GM19372 (cell line): ENCODE results near the gene ZDHHC14.
"Not testable (repeated sequence)": the region's sequence is repeated elsewhere in the genome, so short reads cannot be mapped to it uniquely, and the experiment has no call there.

Experiments used
- ATAC-seq: cut with Tn5 transposase; IDR thresholded peaks from one replicate; pipeline ENCODE4 v1.9.1; 2021; ENCODE audit warnings: mild to moderate bottlenecking, low read depth, moderate library complexity; ENCODE audit not compliant: unreplicated experiment

The ZDHHC14 gene

DNA sequence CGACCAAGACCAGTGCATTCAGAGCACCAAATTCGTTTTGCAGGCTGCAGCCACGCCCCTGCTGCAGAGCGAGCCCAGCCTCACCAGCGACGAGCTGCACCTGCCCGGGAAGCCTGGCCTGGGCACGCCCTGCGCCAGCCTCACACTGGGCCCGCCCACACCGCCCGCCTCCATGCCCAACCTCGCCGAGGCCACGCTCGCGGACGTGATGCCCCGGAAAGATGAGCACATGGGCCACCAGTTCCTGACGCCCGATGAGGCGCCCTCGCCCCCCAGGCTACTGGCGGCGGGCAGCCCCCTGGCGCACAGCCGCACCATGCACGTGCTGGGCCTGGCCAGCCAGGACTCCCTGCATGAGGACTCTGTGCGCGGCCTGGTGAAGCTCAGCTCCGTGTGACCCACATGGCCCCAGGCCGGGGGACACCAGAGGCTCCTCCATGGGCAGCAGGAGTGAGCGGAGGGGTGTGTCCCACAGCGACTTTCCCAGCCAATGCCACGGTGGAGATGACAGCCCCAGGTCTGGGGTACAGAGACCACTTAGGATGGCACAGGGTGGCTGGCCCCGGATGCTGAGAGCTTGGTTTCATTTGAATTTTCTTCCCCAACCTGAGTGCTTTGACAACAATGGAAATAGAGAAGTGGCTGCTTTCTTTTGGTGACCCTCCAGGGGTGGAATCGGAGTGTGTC is 291.9 kb downstream of the ZDHHC14 start:
- no peak for ATAC-seq

DNA sequence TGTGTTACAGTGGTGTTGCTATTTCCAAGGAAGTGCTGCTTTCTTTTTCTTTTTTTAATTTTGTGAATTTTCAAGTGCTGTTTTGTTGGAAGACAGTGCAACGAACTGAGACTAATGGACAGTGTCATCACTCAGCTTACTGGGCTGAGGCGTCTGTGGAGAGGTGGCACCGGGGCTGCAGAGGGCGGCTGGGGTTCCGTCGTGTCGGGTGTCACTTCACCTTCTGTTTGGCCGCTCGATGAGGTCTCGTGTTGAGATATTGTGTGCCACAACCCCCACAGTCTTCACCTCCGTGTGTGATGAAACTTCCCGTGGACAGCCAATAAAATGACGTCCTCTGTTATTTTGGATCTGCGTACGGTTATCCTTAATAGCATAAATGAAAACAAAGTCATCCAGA is 292.6 kb downstream of the ZDHHC14 start:
- no peak for ATAC-seq

DNA sequence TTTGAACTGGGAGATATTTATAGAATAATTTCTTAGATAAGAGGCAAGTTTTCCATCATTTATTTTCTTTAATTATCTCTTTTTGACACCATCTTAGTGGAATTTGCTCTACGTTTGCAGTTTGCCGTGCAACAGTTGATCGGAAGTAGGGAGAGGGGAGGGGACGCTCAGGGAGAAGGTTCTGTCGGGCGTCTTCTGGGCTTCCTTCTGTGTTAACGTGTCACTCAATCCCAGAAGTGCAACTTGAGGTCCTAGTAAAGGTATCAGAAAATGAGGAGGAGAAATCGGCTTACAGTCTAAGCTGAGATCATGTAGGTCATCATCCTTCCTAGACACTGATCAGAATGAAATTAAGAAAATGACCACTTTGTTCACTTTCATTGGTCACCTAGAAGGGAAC is 293.1 kb downstream of the ZDHHC14 start:
- no peak for ATAC-seq

DNA sequence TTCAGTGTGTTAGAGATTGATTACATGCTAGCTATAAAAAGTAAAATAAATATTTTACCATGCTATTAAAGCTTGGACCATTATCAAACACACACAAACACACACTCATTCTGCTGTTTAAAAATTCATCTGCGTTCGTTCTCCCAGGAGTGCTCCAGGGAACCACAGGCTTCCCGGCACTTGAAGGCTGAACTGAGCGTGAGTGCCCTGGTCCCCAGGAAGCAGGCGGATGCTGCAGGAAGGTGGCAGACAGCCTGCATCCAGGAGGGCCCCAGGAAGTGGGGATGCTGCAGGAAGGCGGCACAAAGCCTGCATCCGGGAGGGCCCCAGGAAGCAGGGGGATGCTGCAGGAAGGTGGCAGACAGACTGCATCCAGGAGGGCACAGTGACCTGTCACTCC is 294.8 kb downstream of the ZDHHC14 start:
- no peak for ATAC-seq

DNA sequence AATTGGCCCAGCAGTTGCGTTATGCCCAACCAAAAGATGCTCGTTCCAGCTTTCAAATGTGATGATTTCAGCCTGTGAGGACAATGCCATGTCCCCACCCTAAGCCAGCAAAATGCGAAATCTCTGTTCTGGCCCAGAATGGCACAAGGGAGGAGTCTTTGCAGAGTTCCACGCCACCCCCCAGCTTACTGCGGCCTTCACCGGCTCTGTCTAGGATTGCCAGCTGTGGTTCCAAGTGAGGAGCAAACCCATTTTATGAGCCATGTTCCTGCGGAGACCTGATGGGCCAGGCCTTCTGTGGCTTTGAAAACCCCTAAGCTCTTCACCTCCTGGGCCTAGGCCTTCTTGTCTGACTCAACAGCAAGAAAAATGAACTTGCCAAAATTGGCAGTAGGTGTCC is 295.3 kb downstream of the ZDHHC14 start:
- no peak for ATAC-seq

DNA sequence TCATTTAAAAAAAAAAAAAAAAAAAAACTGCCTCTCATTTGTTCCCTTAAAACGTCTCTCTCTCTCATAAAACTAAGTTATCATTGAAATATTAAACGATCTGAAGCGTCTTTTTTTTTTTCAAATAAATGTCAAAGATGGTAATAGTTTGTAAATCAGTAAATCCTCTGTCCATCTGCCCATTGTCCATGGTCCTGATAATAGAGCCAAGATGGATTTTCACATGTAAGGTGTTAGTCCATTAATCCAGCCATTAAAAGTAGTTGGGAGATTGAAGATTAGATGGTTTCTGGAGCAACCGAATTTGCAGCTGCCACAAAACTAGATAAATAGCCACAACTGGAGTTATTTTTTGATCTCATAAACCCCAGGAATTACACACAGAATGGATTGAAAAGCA is 296.2 kb downstream of the ZDHHC14 start:
- ATAC-seq, result no peak

DNA sequence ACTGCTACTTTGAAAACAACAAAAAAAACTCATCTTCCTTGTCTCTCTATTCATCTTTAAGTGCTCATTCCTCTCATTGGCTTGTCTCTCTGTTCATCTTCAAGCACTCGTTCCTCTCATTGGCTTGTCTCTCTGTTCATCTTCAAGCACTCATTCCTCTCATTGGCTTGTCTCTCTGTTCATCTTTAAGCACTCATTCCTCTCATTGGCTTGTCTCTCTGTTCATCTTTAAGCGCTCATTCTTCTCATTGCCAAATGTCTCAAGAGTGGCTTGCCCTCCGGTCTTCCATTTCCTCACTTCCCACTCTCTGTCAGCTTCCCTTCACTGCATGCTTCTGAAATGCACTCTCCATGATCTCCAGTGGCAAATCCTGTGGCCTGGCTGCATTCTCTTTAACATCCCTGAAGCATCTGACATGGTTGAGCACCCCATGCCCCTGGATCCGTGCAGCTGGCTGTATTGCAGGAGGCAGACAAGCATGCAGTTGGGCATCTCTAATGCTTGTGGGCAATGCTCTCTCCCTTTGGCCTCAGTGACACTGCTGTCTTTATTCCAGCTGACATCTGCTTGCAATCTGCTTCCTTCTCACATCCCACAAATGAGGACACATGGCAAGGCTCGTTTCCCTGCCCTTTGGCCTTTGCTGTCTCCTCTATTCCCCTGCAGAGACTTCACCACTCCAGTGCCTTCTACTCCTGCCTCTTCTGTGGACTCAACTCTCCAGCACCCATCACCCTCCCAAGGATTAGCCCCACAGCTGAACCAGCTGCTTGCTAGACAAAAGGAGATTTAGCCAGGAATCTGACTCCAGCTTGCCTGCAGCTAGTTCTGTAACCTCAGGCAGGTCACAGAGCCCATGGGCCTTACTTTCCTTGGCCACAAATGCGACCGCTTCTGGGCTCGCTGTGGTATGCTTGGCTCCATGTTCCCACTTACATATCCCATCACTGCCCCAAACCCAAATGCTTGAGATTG is 298.9 kb downstream of the ZDHHC14 start:
- ATAC-seq, result no peak

DNA sequence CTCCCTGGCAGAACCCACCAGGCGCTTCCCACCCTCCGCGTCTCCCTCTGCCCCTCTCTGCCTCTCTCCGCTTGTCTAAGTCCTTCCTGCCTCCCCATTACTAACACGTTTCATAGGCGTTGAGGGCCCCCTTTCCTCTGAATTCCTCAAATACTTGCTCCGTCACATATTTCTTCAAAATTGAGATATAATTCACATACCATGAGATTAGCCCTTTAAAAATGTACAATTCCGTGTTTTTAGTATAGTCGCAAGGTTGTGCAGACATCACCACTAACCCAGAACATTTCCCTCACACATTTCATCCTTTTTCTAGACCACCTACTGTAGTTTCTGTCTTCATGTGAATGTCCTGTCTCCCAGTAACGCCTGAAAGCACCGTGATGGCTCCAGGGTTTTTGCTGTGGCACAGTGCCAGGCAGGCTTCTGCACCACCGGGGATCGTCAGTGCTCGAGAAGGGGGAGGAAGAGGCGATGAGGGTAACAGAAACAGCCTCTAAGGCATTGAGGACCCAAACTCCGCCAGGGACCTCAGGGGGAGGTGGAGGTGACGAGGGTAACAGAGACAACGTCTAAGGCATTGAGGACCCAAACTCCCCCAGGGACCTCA is 300.2 kb downstream of the ZDHHC14 start:
- no peak for ATAC-seq

DNA sequence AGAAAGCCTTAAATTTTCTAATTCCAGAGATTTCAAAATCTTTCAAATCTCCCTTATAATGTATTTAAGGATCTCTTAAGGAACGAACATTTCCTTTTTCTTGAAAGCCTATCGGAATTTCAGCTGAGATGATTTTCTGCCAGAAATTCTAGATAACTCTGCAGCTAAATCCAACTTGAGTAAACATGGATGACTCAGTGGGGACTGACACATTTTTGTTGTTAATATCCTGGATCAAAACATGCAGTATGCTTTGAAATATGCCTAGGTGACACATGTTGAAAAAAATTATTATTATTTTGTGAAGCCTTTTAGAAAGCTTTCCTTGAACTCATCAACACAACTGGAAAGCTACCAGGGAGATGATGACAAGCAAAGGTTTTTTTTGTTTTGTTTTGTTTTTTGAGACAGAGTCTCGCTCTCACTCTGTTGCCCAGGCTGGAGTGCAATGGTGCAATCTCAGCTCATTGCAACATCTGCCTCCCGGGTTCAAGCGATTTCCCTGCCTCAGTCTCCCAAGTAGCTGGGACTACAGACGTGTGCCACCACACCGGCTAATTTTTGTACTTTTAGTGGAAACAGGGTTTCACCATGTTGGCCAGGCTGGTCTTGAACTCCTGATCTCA is 302.0 kb downstream of the ZDHHC14 start:
- ATAC-seq, result no peak

DNA sequence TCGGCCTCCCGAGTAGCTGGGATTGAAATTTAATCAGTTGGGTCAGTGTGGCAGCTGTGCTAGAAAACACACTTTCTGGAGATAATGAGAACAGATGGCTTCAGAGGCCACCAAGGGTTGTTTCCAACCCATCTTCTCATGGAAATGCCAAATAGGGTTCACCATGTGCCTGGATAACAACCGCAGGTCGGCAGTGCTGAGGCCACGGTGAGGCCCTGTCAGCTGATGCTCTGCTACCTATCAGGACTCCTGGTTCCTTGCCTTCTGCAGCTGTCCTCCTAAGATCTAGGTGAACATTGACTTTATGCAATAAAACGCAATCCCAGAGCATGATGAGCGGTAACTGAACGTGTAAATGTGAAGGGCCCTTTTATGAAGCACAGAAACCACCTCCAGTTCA is 302.7 kb downstream of the ZDHHC14 start:
- no peak for ATAC-seq

DNA sequence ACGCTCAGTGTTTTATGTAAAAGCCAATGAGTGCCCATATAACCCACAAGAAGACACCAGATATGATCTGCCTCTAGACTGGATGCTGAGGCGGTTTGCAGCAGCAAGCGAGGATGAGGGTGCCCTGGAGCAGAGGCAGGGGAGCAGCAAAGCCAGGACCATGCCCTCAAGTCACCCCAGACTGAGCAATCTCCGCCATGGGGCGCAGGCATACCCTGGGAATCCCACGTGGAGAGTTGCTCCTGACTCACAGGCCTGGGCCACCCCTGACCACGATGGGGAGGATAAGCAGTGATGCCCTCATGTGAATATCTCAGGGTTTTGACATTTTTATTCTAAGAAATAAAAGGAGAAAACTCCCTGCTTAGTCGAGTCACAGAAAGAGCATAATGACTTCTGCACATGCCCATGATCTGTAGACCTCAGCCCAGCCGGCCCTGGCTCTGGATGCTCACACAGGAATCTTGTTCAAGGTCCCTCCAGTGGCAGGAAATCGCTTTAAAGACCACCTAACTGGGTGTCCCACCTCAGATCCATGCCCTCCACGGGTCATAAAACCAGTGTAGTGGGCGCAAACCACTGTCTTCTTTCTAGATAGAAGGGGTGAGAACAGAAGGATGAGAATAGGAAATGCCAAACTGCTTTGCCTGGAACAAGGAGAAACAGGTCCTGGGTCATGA is 303.8 kb downstream of the ZDHHC14 start:
- ATAC-seq, result no peak

DNA sequence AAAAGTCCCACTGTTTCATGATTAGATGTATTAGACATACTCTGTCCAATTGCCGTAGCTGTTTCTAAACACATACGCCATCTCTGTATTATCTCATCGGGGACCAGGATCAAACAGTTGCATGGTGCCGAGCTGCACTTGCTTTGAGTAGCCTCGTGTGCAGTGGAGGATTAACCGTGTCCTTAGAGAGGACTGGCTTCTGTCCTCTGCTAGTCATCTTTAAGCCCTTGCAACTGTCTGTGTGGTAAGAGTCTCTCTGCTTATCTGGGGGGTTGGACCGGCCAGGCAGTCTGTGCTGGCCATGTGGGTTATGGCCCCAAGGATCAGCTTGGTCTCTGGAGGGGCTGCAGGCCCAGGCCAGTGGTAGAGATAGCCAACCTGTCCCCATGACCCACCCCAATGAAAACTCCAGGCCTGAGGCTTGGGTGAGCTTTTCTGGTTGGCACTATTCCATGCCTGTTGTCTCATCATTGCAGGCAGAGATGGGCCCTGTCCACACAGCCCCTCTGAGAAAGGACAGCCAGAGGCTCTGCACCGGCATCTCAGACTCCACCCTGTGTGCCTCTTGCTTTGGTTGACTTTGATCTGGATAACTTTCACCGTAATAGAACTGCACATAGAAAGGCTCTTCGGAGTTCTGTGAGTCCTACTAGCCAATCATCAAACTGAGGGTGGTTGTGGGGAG is 304.7 kb downstream of the ZDHHC14 start:
- ATAC-seq, result no peak

DNA sequence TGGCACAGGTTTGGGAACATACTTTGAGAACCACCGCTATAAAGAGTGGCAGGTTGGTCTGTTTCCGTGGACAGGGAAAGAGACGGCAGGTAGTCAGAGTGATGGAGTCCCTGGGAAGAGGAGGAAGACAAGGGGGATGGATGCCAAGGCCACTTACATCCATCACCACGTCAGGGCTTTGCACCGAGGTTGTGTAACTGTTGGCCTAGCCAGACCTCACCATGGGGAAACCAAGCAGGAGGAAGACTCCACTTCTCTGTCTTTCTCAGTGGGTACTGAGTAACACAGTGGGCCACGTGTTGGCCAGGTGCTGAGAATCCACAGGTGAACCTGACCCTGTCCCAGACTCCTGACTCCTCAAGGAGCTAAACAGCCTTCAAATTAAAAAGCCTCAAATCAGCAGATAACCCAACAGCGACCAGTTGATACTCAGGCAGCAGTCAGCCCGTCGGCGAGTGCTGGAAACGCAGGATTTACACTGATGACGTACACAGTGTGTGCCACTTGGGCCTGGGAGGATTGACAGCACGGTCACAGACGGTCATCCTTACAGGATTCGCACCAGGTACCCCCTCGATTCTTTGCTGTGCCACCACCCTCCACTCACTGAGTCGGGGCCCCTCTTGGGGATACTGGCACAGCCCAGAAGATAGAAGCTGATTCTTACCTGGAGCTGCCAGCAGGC is 307.4 kb downstream of the ZDHHC14 start:
- ATAC-seq, result no peak

DNA sequence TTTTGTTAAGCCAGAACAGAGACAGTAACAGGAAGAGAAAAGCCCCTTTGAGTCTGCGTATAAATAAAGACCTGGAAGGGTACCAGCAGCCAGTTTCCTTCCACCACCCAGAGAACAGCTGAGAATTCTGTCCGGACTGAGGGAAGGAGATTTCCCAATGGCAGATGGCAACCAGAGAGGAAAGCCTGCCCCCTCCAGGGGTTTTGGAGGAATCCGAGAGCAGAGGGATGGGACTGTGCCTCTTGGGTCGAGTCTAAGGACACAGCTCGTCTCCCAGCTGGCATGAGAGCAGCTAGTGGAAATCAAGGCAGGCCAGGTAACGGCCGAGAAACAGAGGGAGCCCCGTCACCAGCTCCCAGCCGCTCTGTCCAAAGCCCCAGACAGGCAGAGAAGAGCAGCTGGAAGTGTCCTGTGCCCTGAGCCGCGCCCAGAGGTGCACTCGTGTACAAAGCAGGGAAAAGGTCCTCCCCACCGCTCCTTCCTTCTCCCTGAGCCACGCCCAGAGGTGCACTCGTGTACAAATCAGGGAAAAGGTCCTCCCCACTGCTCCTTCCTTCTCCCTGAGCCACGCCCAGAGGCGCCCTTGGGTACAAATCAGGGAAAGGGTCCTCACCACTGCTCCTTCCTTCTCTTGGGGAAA is 308.1 kb downstream of the ZDHHC14 start:
- no peak for ATAC-seq

DNA sequence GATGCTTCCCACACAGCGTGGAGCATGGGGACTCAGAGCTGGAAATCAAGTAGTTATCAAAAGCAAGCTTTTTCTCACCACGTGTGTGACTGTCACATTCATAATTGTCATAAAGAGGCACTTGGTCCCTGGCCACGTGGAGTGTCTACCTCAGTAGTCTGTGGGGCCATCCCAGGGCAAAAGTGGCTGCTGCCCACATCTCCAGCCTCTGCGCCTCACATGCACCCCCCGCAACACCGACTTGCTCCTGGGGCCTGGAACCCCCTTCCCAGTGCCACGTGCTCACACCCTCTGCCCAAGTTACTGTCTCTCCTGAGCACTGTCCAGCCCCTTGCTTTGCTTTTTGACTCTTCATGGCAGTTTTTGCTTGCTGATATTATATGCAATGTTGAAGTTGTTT is 308.9 kb downstream of the ZDHHC14 start:
- no peak for ATAC-seq

DNA sequence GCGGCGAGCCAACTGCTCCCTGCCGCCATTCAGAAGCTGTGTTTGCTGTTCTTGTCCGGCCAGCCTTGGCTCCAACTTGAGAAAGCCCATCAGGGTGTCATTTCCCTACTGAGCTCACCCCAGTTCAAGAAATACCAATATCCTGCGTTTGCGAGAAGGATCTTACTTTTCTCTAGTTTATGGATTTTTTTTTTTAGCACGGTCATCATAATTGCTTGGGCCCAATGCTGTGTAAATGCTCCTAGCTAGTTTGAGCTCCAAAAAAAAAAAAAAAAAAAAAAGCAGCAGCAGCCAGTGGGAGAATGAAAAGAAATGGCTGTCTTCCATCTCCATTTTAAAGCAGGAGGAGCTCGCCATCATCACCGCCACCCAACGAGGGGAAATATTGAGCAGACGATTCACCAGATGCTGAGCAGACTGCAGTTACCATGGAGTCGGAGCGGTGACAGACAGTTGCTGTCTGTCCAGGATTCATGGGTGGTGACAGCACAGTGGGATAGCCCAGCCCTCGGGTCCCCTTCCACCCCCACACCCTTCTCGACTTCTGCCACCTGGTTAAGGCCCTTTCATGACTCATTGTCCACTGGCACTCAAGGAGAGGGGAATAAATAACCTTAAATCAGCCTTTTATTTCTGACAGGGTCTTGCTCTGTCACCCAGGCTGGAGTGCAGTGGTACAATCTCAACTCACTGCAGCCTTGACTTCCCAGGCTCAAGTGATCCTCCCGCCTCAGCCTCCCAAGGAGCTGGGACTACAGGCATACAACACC is 309.6 kb downstream of the ZDHHC14 start:
- ATAC-seq, result no peak

DNA sequence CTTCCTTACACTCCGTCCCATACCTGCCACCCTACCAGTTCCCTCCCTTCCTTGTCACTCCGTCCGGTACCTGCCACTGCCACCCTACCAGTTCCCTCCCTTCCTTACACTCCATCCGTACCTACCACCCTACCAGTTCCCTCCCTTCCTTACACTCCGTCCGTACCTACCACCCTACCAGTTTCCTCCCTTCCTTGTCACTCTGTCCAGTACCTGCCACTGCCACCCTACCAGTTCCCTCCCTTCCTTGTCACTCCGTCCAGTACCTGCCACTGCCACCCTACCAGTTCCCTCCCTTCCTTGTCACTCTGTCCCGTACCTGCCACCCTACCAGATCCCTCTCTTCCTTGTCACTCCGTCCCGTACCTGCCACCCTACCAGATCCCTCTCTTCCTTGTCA is 310.6 kb downstream of the ZDHHC14 start:
- not testable (repeated sequence) for ATAC-seq

DNA sequence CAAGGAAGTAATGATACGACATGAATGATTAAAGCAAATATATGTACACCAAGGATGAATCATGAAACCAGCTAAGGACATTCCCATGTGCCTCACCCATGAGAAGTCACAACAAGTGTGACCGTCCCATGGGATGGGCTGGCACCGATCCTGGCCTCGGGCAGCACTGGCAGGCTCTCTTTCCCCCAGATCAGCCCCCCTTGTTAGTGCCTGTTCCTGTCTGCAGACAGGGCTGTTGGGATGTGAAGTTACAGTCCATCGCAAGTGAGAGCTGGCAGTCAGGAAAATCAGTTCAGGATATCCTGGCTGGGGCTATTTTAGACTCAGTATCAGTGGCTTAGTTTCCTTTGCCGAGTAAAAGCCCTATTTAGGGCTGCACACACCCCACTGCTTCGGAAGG is 312.9 kb downstream of the ZDHHC14 start:
- ATAC-seq, result no peak
